ENCODE results near the gene HLA-DMA.
A peak's percentile ranks its signal among the peaks of the same experiment; 100 is the strongest.

The HLA-DMA gene
- 2.4 to 45.0 (median 7.2) reads per million in 9 experiments for total RNA-seq

GRCh38 chr6:32952817-32953739 lies at the start of gene HLA-DMA:
Gene HLA-DMA (minus strand): TSS chr6:32953097. CDS start chr6:32953036, 61 bp downstream.
- Mint-ChIP-seq H3K4me3 (peak within 1 kb of the TSS; percentile 84 to 92), H3K27ac (peak within 1 kb of the TSS; percentile 89 to 94), H3K9me3 (no peaks in the 10 kb centered on the region), H3K4me1 (ENCODE audit: low read depth in 2 of 2) (peaks cover 33 to 55% of the 10 kb centered on the region in 2 donors), H3K36me3 (ENCODE audit: insufficient read depth) (peaks cover 3% of the 10 kb centered on the region), H3K27me3 (no peaks in the 10 kb centered on the region)
- peak; percentile 65 to 85 (median 69) for DNase-seq
- ATAC-seq (replicated peaks), result peak; percentile 95

- peaks cover 37 to 45% of the 10 kb centered on the region in 2 donors for H3K27me3 Mint-ChIP-seq
- H3K27ac Mint-ChIP-seq, result no peak overlapping the region
- H3K4me1 Mint-ChIP-seq (ENCODE audit: low read depth in 2 of 2), result peaks cover 3 to 6% of the 10 kb centered on the region in 2 donors
- H3K36me3 Mint-ChIP-seq (ENCODE audit: insufficient read depth), result no peaks in the 10 kb centered on the region
- no peak for DNase-seq
- H3K4me3 Mint-ChIP-seq, result no peak overlapping the region
- ATAC-seq (replicated peaks), result no peak
- H3K9me3 Mint-ChIP-seq, result no peaks in the 10 kb centered on the region
Measured at GRCh38 chr6:33001685-33002084, 48.8 kb upstream of the HLA-DMA start.

- Mint-ChIP-seq H3K4me1 (ENCODE audit: low read depth in 2 of 2) (peaks cover 3 to 6% of the 10 kb centered on the region in 2 donors), H3K9me3 (no peaks in the 10 kb centered on the region), H3K27ac (no peak overlapping the region), H3K4me3 (no peak overlapping the region), H3K27me3 (peaks cover 45 to 47% of the 10 kb centered on the region in 2 donors), H3K36me3 (ENCODE audit: insufficient read depth) (no peaks in the 10 kb centered on the region)
- peak; percentile 31 for ATAC-seq (replicated peaks)
- no peak for DNase-seq
Measured at GRCh38 chr6:33000055-33000454, 47.2 kb upstream of the HLA-DMA start.

- Mint-ChIP-seq H3K4me1 (ENCODE audit: low read depth in 2 of 2) (peaks cover 3 to 5% of the 10 kb centered on the region in 2 donors), H3K27me3 (peaks cover 23 to 37% of the 10 kb centered on the region in 2 donors), H3K4me3 (no peak overlapping the region), H3K27ac (no peak overlapping the region), H3K36me3 (ENCODE audit: insufficient read depth) (no peaks in the 10 kb centered on the region), H3K9me3 (no peaks in the 10 kb centered on the region)
- DNase-seq (no peak), ATAC-seq (replicated peaks) (no peak)
Measured at GRCh38 chr6:32995448-32995847, 42.6 kb upstream of the HLA-DMA start.

GRCh38 chr6:32993363-32993973 lies 40.6 kb upstream of the HLA-DMA start:
- H3K4me1 Mint-ChIP-seq (ENCODE audit: low read depth in 2 of 2), result no peaks in the 10 kb centered on the region

GRCh38 chr6:32991972-32992371 lies 39.1 kb upstream of the HLA-DMA start:
- Mint-ChIP-seq H3K27me3 (peaks cover 8 to 15% of the 10 kb centered on the region in 2 donors), H3K36me3 (ENCODE audit: insufficient read depth) (peaks cover 4% of the 10 kb centered on the region), H3K27ac (no peak overlapping the region), H3K4me3 (no peak overlapping the region), H3K9me3 (no peaks in the 10 kb centered on the region), H3K4me1 (ENCODE audit: low read depth in 2 of 2) (no peaks in the 10 kb centered on the region)
- DNase-seq (no peak), ATAC-seq (replicated peaks) (no peak)

More at GRCh38 chr6:32993363-32993973, 40.6 kb upstream of the HLA-DMA start:
- no peak overlapping the region for H3K4me3 Mint-ChIP-seq
- no peak for DNase-seq
- H3K27ac Mint-ChIP-seq, result no peak overlapping the region
- peaks cover 13 to 24% of the 10 kb centered on the region in 2 donors for H3K27me3 Mint-ChIP-seq
- no peaks in the 10 kb centered on the region for H3K9me3 Mint-ChIP-seq
- no peaks in the 10 kb centered on the region for H3K36me3 Mint-ChIP-seq (ENCODE audit: insufficient read depth)
- ATAC-seq (replicated peaks), result no peak

GRCh38 chr6:32989368-32989767 lies 36.5 kb upstream of the HLA-DMA start:
- H3K4me1 Mint-ChIP-seq (ENCODE audit: low read depth in 2 of 2), result peaks cover 3 to 4% of the 10 kb centered on the region in 2 donors
- ATAC-seq (replicated peaks), result no peak
- no peak for DNase-seq
- peaks cover 4% of the 10 kb centered on the region for H3K36me3 Mint-ChIP-seq (ENCODE audit: insufficient read depth)
- peaks cover 5 to 8% of the 10 kb centered on the region in 2 donors for H3K27me3 Mint-ChIP-seq
- H3K4me3 Mint-ChIP-seq, result no peak overlapping the region
- no peak overlapping the region for H3K27ac Mint-ChIP-seq
- no peaks in the 10 kb centered on the region for H3K9me3 Mint-ChIP-seq

GRCh38 chr6:32984622-32985389 lies 31.9 kb upstream of the HLA-DMA start:
- H3K4me3 Mint-ChIP-seq, result no peak overlapping the region
- H3K9me3 Mint-ChIP-seq, result no peaks in the 10 kb centered on the region
- H3K27ac Mint-ChIP-seq, result peak overlapping the region; percentile 3 to 53
- H3K27me3 Mint-ChIP-seq, result no peaks in the 10 kb centered on the region
- H3K36me3 Mint-ChIP-seq (ENCODE audit: insufficient read depth), result peaks cover 32% of the 10 kb centered on the region
- H3K4me1 Mint-ChIP-seq (ENCODE audit: low read depth in 2 of 2), result peaks cover 15 to 17% of the 10 kb centered on the region in 2 donors
- ATAC-seq (replicated peaks), result peak; percentile 95
- peak; percentile 88 to 91 (median 91) for DNase-seq

GRCh38 chr6:32983964-32984621 lies 31.2 kb upstream of the HLA-DMA start:
- Mint-ChIP-seq H3K27ac (peak overlapping the region; percentile 53 to 90), H3K27me3 (no peaks in the 10 kb centered on the region), H3K36me3 (ENCODE audit: insufficient read depth) (peaks cover 39% of the 10 kb centered on the region), H3K4me3 (no peak overlapping the region), H3K9me3 (no peaks in the 10 kb centered on the region), H3K4me1 (ENCODE audit: low read depth in 2 of 2) (peaks cover 19 to 22% of the 10 kb centered on the region in 2 donors)
- ATAC-seq (replicated peaks), result no peak
- DNase-seq, result no peak

GRCh38 chr6:32983493-32983848 lies 30.6 kb upstream of the HLA-DMA start:
- DNase-seq, result no peak
- H3K4me1 Mint-ChIP-seq (ENCODE audit: low read depth in 2 of 2), result peaks cover 24 to 25% of the 10 kb centered on the region in 2 donors
- no peak overlapping the region for H3K4me3 Mint-ChIP-seq
- no peaks in the 10 kb centered on the region for H3K27me3 Mint-ChIP-seq
- H3K27ac Mint-ChIP-seq, result peak overlapping the region; percentile 53 to 90
- H3K9me3 Mint-ChIP-seq, result no peaks in the 10 kb centered on the region
- H3K36me3 Mint-ChIP-seq (ENCODE audit: insufficient read depth), result peaks cover 45% of the 10 kb centered on the region
- ATAC-seq (replicated peaks), result no peak

GRCh38 chr6:32982702-32983492 lies 30.0 kb upstream of the HLA-DMA start:
- H3K4me3 Mint-ChIP-seq, result no peak overlapping the region
- DNase-seq (no peak), ATAC-seq (replicated peaks) (no peak)
- H3K36me3 Mint-ChIP-seq (ENCODE audit: insufficient read depth), result peaks cover 47% of the 10 kb centered on the region
- no peaks in the 10 kb centered on the region for H3K27me3 Mint-ChIP-seq
- peak overlapping the region in 1 of 2 donors; percentile 90 for H3K27ac Mint-ChIP-seq
- H3K4me1 Mint-ChIP-seq (ENCODE audit: low read depth in 2 of 2), result peaks cover 24 to 25% of the 10 kb centered on the region in 2 donors
- H3K9me3 Mint-ChIP-seq, result no peaks in the 10 kb centered on the region

- Mint-ChIP-seq H3K27ac (peak overlapping the region; percentile 28 to 90), H3K4me1 (ENCODE audit: low read depth in 2 of 2) (peaks cover 29 to 31% of the 10 kb centered on the region in 2 donors), H3K9me3 (no peaks in the 10 kb centered on the region), H3K4me3 (no peak overlapping the region), H3K27me3 (no peaks in the 10 kb centered on the region), H3K36me3 (ENCODE audit: insufficient read depth) (peaks cover 54% of the 10 kb centered on the region)
- ATAC-seq (replicated peaks) (no peak), DNase-seq (no peak)
Measured at GRCh38 chr6:32982084-32982701, 29.3 kb upstream of the HLA-DMA start.
